GM10248 (cell line): Measurements from ENCODE around the gene MISP.

Experiments used
- CTCF ChIA-PET: fragments of 300-600 bp; sonication (Branson Sonifier 250); formaldehyde crosslinking; extraction: SDS; loops from one replicate; lab custom pipeline; 2021; ENCODE audit warnings: antibody characterized with exemption; lab: Yijun Ruan, JAX
- POLR2A ChIA-PET: fragments of 350-650 bp; sonication (Branson Sonifier 250); formaldehyde crosslinking; extraction: SDS; loops from one replicate; lab custom pipeline; 2020; ENCODE audit warnings: antibody characterized with exemption; lab: Yijun Ruan, JAX
- DNase-seq: peaks from one replicate; pipeline ENCODE4 v3.0.0; 2012; ENCODE audit errors: extremely low spot score
- TF ChIP-seq, protein P1 (sequence below): IDR thresholded peaks from 2 replicates; pipeline ENCODE4 v1.5.1; 2012; ENCODE audit warnings: mild to moderate bottlenecking, low read depth; ENCODE audit errors: extremely low read depth, missing control alignments, control extremely low read depth

The MISP gene

GRCh38 chr19:718251-718951 is 32.5 kb upstream of the MISP start:
- ChIA-PET CTCF (interaction anchor here (0.9 to 1.2 kb wide), 2 partner anchors 16 to 20 kb away, joined by 3 read pairs; no protein-coding TSS in a partner anchor), POLR2A (no interaction called here)
- TF ChIP-seq, protein P1, sequence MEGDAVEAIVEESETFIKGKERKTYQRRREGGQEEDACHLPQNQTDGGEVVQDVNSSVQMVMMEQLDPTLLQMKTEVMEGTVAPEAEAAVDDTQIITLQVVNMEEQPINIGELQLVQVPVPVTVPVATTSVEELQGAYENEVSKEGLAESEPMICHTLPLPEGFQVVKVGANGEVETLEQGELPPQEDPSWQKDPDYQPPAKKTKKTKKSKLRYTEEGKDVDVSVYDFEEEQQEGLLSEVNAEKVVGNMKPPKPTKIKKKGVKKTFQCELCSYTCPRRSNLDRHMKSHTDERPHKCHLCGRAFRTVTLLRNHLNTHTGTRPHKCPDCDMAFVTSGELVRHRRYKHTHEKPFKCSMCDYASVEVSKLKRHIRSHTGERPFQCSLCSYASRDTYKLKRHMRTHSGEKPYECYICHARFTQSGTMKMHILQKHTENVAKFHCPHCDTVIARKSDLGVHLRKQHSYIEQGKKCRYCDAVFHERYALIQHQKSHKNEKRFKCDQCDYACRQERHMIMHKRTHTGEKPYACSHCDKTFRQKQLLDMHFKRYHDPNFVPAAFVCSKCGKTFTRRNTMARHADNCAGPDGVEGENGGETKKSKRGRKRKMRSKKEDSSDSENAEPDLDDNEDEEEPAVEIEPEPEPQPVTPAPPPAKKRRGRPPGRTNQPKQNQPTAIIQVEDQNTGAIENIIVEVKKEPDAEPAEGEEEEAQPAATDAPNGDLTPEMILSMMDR = no peak
- DNase-seq = no peak

DNA sequence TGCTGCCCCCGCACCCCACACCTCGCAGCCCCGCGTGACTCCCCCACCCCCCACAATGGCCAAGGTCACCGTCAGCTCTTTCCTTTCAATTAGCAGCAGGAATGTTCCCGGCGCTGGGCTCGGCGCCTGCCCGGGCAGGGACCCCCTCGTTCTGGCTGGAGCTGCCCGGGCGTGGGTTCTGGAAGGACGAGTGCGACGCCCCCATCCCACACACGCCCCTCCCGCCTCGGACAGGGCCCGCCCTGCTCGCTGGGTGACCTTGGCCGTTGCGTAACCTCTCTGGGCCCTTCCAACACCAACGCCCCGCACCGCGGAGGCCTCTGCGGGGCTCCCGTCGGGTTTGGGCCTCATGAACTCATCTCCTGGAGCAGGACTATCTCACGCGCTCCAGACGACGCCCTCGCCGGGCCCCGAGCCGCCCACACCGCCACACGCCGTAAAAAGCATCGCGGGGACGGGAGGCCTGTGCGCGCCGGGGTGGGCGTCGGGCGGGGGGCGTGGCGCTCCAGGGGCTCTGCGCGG is 31.9 kb upstream of the MISP start:
- ChIA-PET POLR2A (no interaction called here), CTCF (no interaction called here)
- TF ChIP-seq, protein P1 = no peak
- no peak for DNase-seq

GRCh38 chr19:719636-720344 is 31.1 kb upstream of the MISP start:
- CTCF ChIA-PET = no interaction called here
- TF ChIP-seq, protein P1 = no peak
- no peak for DNase-seq
- POLR2A ChIA-PET = no interaction called here

DNA sequence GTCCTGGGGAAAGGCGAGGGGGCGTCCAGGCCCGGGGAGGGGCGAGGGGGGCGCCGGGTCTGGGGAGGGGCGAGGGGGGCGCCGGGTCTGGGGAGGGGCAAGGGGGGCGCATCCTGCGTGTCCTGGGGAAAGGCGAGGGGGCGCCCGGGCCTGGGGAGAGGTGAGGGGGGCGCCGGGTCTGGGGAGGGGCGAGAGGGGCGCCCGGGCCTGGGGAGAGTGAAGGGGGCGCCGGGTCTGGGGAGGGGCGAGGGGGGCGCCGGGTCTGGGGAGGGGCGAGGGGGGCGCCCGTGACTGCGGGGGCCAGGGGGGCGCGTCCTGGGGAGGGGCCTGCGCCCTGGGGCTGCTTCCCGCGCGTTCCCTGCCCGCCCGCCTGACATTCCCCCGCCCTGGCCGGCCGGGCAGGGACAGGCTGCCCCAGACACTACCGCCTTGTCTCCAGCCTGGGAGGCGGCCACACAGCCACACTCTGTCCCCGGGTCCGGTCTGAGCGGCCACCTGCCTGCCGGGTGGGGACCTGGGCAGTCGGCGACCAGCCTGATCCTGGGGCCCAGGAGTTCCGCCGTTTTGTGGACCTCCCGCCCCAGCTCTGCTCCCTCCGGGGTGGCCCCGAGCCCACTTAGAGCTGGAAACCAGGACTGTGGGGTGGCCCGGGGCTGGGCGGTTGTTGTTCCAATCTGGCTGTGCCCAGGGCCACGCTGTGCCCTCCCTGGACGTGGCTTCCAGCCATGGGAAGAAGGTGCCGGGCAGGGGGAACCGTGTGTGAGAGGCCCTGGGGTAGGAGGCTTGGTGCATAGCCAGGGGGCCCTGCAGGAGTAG is 30.4 kb upstream of the MISP start:
- CTCF ChIA-PET = interaction anchor here (0.9 kb wide), 1 partner anchor 13 kb away, joined by 3 read pairs; no protein-coding TSS in a partner anchor
- no peak for DNase-seq
- TF ChIP-seq, protein P1 = no peak
- POLR2A ChIA-PET = no interaction called here

- TF ChIP-seq, protein P1 = no peak
- no peak for DNase-seq
- CTCF ChIA-PET = interaction anchor here (1.1 to 1.5 kb wide), 4 partner anchors 8 to 38 kb away, joined by 3 read pairs; no protein-coding TSS in a partner anchor
- POLR2A ChIA-PET = interaction anchor here (0.6 kb wide), 1 partner anchor 96 kb away, joined by 3 read pairs; no protein-coding TSS in a partner anchor
Measured at GRCh38 chr19:722553-723101, 28.3 kb upstream of the MISP start.
